ENCODE results near the gene EEA1. TPM values are rescaled to one million over a fixed set of nuclear protein-coding genes. Genes with fewer than 3 reads are reported as not detected.

EEA1 gene
- total RNA-seq, 1 experiment from 2014 or later: 14.9 TPM

- Histone ChIP-seq H3K9ac (ENCODE audit: extremely low read depth, insufficient read length, low read length) (no peak overlapping the region), H4K91ac (ENCODE audit: insufficient read length, low read depth, low read length) (no peak overlapping the region), H3K27me3 (ENCODE audit: insufficient read depth, low read length) (no peaks in the 10 kb centered on the region), H3K4me2 (ENCODE audit: insufficient read depth, insufficient read length, low read length) (no peak overlapping the region), H4K5ac (ENCODE audit: insufficient read length, low read depth, low read length) (no peak overlapping the region), H3K23ac (ENCODE audit: insufficient read length, low read depth, low read length) (no peak overlapping the region), H2AFZ (ENCODE audit: low read length) (no peak overlapping the region), H2AK5ac (ENCODE audit: insufficient read length, low read length) (no peak overlapping the region), H3K27ac (ENCODE audit: insufficient read length, low read depth, low read length) (no peak overlapping the region), H3K9me3 (ENCODE audit: control insufficient read depth, low read depth, low read length) (no peaks in the 10 kb centered on the region), H3K79me1 (ENCODE audit: insufficient read depth, low read depth, low read length, poor library complexity, severe bottlenecking) (no peaks in the 10 kb centered on the region), H4K8ac (replicated peaks; ENCODE audit: insufficient read length, low read depth, low read length) (no peak overlapping the region), H3K18ac (ENCODE audit: insufficient read length, low read depth, low read length) (no peak overlapping the region), H3K79me2 (ENCODE audit: insufficient read depth, low read length) (peaks cover 6% of the 10 kb centered on the region; the same call in 1 of the 2 replicates), H2BK12ac (ENCODE audit: insufficient read length, low read depth, low read length) (no peak overlapping the region), H3T11ph (ENCODE audit: low read length) (no peak overlapping the region), H2BK20ac (ENCODE audit: low read depth, low read length, poor library complexity, severe bottlenecking) (no peak overlapping the region), H3K4me1 (ENCODE audit: insufficient read depth, low read length) (no peaks in the 10 kb centered on the region; the same call in 1 of the 2 replicates), H3K56ac (ENCODE audit: insufficient read length, low read depth, low read length) (no peak overlapping the region), H3K23me2 (ENCODE audit: insufficient read length, low read depth, low read length, poor library complexity, severe bottlenecking) (no peaks in the 10 kb centered on the region), H2BK5ac (ENCODE audit: insufficient read length, low read length) (no peak overlapping the region), H2BK120ac (ENCODE audit: low read depth, low read length, poor library complexity, severe bottlenecking) (no peak overlapping the region), H4K20me1 (ENCODE audit: control insufficient read depth, insufficient read depth, insufficient read length) (no peaks in the 10 kb centered on the region), H2BK15ac (ENCODE audit: low read depth, low read length) (no peak overlapping the region), H3K14ac (ENCODE audit: insufficient read depth, low read length) (no peak overlapping the region), H3K4ac (ENCODE audit: low read depth, low read length) (no peak overlapping the region)
- peaks cover 6% of the 10 kb centered on the region in 2 experiments; a peak in 4 of 5 replicates for H3K9me3 Mint-ChIP-seq
- H3K4me1 Mint-ChIP-seq: peaks cover 11% of the 10 kb centered on the region in 2 experiments
- WGBS (ENCODE audit: extremely low coverage, insufficient read length, low lambda C conversion rate): no CpG with 5 or more reads among the region's 1 CpG
- no peak overlapping the region for H3K27ac Mint-ChIP-seq
- TF ChIP-seq, protein P1, sequence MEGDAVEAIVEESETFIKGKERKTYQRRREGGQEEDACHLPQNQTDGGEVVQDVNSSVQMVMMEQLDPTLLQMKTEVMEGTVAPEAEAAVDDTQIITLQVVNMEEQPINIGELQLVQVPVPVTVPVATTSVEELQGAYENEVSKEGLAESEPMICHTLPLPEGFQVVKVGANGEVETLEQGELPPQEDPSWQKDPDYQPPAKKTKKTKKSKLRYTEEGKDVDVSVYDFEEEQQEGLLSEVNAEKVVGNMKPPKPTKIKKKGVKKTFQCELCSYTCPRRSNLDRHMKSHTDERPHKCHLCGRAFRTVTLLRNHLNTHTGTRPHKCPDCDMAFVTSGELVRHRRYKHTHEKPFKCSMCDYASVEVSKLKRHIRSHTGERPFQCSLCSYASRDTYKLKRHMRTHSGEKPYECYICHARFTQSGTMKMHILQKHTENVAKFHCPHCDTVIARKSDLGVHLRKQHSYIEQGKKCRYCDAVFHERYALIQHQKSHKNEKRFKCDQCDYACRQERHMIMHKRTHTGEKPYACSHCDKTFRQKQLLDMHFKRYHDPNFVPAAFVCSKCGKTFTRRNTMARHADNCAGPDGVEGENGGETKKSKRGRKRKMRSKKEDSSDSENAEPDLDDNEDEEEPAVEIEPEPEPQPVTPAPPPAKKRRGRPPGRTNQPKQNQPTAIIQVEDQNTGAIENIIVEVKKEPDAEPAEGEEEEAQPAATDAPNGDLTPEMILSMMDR (conservative IDR thresholded peaks at IDR 0.05): no peak
- no peaks in the 10 kb centered on the region for H3K27me3 Mint-ChIP-seq (ENCODE audit: low read depth)
- peaks cover 8 to 12% (median 9%) of the 10 kb centered on the region in 3 experiments for H3K36me3 Mint-ChIP-seq (ENCODE audit: insufficient read depth in 1 of 3, low read depth in 3 of 3)
- H3K4me3 Mint-ChIP-seq: no peak overlapping the region; a peak in 1 of 5 replicates
- DNase-seq: no peak
Measured at GRCh38 chr12:92921877-92922276, 7.2 kb downstream of the EEA1 start.

Data from H9 (cell line).